HAP-1 (cell line): ENCODE results near the gene ASH1L.

ENCODE experiments used
- DNase-seq, 2 experiments: peaks; one replicate each; pipeline ENCODE4 v3.0.0-alpha.2; 2016 to 2020; ENCODE audit warnings: low spot score in 2 of 2
- H3K27me3 ChIP-seq: fragments of 250-450 bp; sonication (Bioruptor Pico); 2 replicates; pipeline ENCODE4 v1.5.1; 2020; ENCODE audit warnings: low read depth, mild to moderate bottlenecking, moderate library complexity
- H3K36me3 ChIP-seq: fragments of 250-450 bp; sonication (Bioruptor Pico); replicated peaks from 2 replicates; pipeline ENCODE4 v1.5.1; 2020; ENCODE audit warnings: mild to moderate bottlenecking
- H3K4me1 ChIP-seq: fragments of 250-450 bp; sonication (Bioruptor Pico); 2 replicates; pipeline ENCODE4 v1.5.1; 2020; ENCODE audit warnings: mild to moderate bottlenecking
- H3K4me3 ChIP-seq: fragments of 250-450 bp; sonication (Bioruptor Pico); 2 replicates; pipeline ENCODE4 v1.5.1; 2020; ENCODE audit warnings: mild to moderate bottlenecking, moderate library complexity
- H3K9me3 ChIP-seq: fragments of 250-450 bp; sonication (Bioruptor Pico); 2 replicates; pipeline ENCODE4 v1.5.1; 2020; ENCODE audit warnings: mild to moderate bottlenecking, moderate library complexity
- in situ Hi-C: fragments of 300-500 bp; cut with MboI; formaldehyde crosslinking; loops from 3 replicates; pipeline ENCODE4 v1.14.3; 2020; ENCODE audit warnings: low sequenced_read_pairs, inconsistent platforms, mixed read lengths

ASH1L gene

DNA sequence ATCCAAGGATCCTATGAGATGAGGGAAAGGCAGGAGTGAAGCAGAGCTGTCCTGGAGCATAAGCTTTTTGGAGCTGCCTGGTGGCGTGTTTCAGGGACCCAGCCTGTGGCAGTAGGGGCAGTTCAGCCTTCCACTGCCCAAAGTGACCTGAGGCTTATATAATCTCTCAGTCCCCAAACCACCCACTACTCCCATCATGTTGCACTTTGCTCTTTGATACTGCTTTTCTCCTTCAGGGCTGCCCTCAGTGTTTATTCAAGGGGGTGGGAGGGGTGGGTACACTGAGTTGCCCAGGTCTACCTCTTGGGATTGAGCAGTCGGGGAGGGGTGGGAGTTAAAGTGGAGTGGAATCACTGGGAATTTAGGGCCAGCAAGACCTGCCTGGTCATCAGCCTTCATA lies 276.1 kb downstream of the ASH1L start:
- in situ Hi-C loops = no loop called here

DNA sequence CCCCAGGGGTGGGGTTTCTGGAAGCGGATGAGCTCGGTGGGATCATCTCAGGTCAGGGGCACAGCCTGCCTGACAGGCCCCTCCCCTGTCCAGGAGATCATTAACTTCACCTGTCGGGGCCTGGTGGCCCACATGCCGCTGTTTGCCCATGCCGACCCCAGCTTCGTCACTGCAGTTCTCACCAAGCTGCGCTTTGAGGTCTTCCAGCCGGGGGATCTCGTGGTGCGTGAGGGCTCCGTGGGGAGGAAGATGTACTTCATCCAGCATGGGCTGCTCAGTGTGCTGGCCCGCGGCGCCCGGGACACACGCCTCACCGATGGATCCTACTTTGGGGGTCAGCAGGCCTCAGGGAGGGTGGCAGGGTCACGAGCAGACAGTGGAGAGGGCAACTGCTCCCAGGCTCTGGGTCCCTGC lies 277.0 kb downstream of the ASH1L start:
- Histone ChIP-seq H3K4me1 (no peaks in the 10 kb centered on the region), H3K36me3 (0 out of 2 replicates have a peak, but pooled peaks cover 4% of the 10 kb centered on the region), H3K4me3 (no peak overlapping the region), H3K9me3 (no peaks in the 10 kb centered on the region), H3K27me3 (no peaks in the 10 kb centered on the region)
- in situ Hi-C loops = no loop called here
- no peak for DNase-seq

More for the DNA sequence above, 276.1 kb downstream of the ASH1L start:
- Histone ChIP-seq H3K4me3 (no peak overlapping the region), H3K4me1 (no peaks in the 10 kb centered on the region), H3K27me3 (no peaks in the 10 kb centered on the region), H3K9me3 (no peaks in the 10 kb centered on the region), H3K36me3 (0 out of 2 replicates have a peak, but pooled peaks cover 4% of the 10 kb centered on the region)
- DNase-seq = no peak
